Measurements from ENCODE around the gene RPTOR. TPM values are rescaled to one million over a fixed set of nuclear protein-coding genes. Genes with fewer than 3 reads are reported as not detected.

Gene RPTOR
- polyA plus RNA-seq, 1 donor from 2014 or later = 8.0 TPM

DNA sequence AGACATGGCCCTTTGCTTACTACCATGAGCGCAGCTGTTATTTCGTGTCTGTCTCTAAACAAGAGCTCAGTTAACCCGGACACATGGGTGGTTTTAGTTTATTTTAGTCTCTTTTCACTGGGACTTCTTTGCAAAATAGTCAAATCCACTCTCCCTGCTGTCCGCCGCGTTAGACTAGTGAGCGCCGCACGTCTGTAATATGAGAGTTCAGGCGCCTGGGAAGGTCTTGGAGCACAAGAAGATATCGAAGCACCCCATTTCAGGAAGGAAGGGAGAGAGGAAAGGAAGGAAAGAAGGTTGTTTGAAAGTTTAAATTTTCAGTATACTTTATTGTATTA is 336.0 kb downstream of the RPTOR start:
- Histone ChIP-seq H3K79me2 (replicated peaks; ENCODE audit: insufficient read depth, low read length) (no peaks in the 10 kb centered on the region), H2AFZ (ENCODE audit: low read depth, low read length) (no peak overlapping the region), H3K9me2 (ENCODE audit: insufficient read depth, low read length) (no peaks in the 10 kb centered on the region), H3K36me3 (ENCODE audit: insufficient read depth, low read length) (no peaks in the 10 kb centered on the region), H3F3A (ENCODE audit: insufficient read depth, low read length, poor library complexity, severe bottlenecking) (no peaks in the 10 kb centered on the region), H3K9me3 (ENCODE audit: low read length) (no peaks in the 10 kb centered on the region), H3K27me3 (ENCODE audit: insufficient read depth, low read depth, low read length) (no peaks in the 10 kb centered on the region), H3K27ac (ENCODE audit: low read length) (no peak overlapping the region), H3K9ac (ENCODE audit: low read length) (no peak overlapping the region), H3K4me2 (ENCODE audit: low read length) (no peak overlapping the region), H4K20me1 (ENCODE audit: insufficient read depth) (no peaks in the 10 kb centered on the region), H3K4me3 (ENCODE audit: low read length) (no peak overlapping the region)
- no peak for TF ChIP-seq MXI1 (conservative IDR thresholded peaks at IDR 0.05; ENCODE audit: poor library complexity, severe bottlenecking)
- TF ChIP-seq RAD21 (conservative IDR thresholded peaks at IDR 0.05) = no peak
- no peak for TF ChIP-seq SMC3 (conservative IDR thresholded peaks at IDR 0.05; ENCODE audit: poor library complexity)
- TF ChIP-seq, protein P1, sequence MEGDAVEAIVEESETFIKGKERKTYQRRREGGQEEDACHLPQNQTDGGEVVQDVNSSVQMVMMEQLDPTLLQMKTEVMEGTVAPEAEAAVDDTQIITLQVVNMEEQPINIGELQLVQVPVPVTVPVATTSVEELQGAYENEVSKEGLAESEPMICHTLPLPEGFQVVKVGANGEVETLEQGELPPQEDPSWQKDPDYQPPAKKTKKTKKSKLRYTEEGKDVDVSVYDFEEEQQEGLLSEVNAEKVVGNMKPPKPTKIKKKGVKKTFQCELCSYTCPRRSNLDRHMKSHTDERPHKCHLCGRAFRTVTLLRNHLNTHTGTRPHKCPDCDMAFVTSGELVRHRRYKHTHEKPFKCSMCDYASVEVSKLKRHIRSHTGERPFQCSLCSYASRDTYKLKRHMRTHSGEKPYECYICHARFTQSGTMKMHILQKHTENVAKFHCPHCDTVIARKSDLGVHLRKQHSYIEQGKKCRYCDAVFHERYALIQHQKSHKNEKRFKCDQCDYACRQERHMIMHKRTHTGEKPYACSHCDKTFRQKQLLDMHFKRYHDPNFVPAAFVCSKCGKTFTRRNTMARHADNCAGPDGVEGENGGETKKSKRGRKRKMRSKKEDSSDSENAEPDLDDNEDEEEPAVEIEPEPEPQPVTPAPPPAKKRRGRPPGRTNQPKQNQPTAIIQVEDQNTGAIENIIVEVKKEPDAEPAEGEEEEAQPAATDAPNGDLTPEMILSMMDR (IDR thresholded peaks at IDR 0.05; ENCODE audit: poor library complexity, severe bottlenecking) = no peak
- TF ChIP-seq TAF1 (IDR thresholded peaks at IDR 0.05; ENCODE audit: low read depth) = no peak
- TF ChIP-seq EZH2 (IDR thresholded peaks at IDR 0.05; ENCODE audit: borderline replicate concordance, insufficient read depth, low read length, poor library complexity, severe bottlenecking) = no peak
- TF ChIP-seq POLR2AphosphoS5 (IDR thresholded peaks at IDR 0.05) = no peak
- TF ChIP-seq, protein P2, sequence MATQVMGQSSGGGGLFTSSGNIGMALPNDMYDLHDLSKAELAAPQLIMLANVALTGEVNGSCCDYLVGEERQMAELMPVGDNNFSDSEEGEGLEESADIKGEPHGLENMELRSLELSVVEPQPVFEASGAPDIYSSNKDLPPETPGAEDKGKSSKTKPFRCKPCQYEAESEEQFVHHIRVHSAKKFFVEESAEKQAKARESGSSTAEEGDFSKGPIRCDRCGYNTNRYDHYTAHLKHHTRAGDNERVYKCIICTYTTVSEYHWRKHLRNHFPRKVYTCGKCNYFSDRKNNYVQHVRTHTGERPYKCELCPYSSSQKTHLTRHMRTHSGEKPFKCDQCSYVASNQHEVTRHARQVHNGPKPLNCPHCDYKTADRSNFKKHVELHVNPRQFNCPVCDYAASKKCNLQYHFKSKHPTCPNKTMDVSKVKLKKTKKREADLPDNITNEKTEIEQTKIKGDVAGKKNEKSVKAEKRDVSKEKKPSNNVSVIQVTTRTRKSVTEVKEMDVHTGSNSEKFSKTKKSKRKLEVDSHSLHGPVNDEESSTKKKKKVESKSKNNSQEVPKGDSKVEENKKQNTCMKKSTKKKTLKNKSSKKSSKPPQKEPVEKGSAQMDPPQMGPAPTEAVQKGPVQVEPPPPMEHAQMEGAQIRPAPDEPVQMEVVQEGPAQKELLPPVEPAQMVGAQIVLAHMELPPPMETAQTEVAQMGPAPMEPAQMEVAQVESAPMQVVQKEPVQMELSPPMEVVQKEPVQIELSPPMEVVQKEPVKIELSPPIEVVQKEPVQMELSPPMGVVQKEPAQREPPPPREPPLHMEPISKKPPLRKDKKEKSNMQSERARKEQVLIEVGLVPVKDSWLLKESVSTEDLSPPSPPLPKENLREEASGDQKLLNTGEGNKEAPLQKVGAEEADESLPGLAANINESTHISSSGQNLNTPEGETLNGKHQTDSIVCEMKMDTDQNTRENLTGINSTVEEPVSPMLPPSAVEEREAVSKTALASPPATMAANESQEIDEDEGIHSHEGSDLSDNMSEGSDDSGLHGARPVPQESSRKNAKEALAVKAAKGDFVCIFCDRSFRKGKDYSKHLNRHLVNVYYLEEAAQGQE (IDR thresholded peaks at IDR 0.05; ENCODE audit: borderline replicate concordance) = no peak
- TF ChIP-seq EP300 (conservative IDR thresholded peaks at IDR 0.05; ENCODE audit: poor library complexity, severe bottlenecking) = no peak

DNA sequence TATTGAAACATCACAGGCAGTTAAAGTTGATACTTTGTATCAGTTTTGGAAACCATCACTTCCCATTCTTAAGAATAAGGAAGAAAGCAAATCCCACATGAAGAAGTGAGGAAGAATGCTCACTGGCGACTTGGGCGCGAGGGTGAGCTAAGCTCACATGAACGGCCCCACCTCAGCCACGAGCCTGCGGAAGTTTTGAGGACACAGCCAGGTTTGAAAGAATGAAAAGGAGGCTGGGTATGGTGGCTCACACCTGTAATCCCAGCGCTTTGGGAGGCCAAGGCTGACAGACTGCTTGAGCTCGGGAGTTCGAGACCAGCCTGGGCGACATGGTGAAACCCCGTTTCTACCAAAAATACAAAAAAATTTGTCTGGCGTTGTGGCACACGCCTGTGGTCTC is 336.7 kb downstream of the RPTOR start:
- H3K4me3 ChIP-seq (ENCODE audit: low read length) = no peak overlapping the region
- H3F3A ChIP-seq (ENCODE audit: insufficient read depth, low read length, poor library complexity, severe bottlenecking) = no peaks in the 10 kb centered on the region
- no peaks in the 10 kb centered on the region for H3K9me3 ChIP-seq (ENCODE audit: low read length)
- no peaks in the 10 kb centered on the region for H4K20me1 ChIP-seq (ENCODE audit: insufficient read depth)
- H3K79me2 ChIP-seq (replicated peaks; ENCODE audit: insufficient read depth, low read length) = no peaks in the 10 kb centered on the region
- H3K9ac ChIP-seq (ENCODE audit: low read length) = no peak overlapping the region
- H3K4me2 ChIP-seq (ENCODE audit: low read length) = no peak overlapping the region
- H2AFZ ChIP-seq (ENCODE audit: low read depth, low read length) = no peak overlapping the region
- no peaks in the 10 kb centered on the region for H3K9me2 ChIP-seq (ENCODE audit: insufficient read depth, low read length)
- H3K27me3 ChIP-seq (ENCODE audit: insufficient read depth, low read depth, low read length) = no peaks in the 10 kb centered on the region
- no peaks in the 10 kb centered on the region for H3K36me3 ChIP-seq (ENCODE audit: insufficient read depth, low read length)
- H3K27ac ChIP-seq (ENCODE audit: low read length) = no peak overlapping the region
- TF ChIP-seq TAF1 (IDR thresholded peaks at IDR 0.05; ENCODE audit: low read depth) (no peak), POLR2AphosphoS5 (IDR thresholded peaks at IDR 0.05) (no peak), RAD21 (conservative IDR thresholded peaks at IDR 0.05) (no peak), EP300 (conservative IDR thresholded peaks at IDR 0.05; ENCODE audit: poor library complexity, severe bottlenecking) (no peak), SMC3 (conservative IDR thresholded peaks at IDR 0.05; ENCODE audit: poor library complexity) (no peak), MXI1 (conservative IDR thresholded peaks at IDR 0.05; ENCODE audit: poor library complexity, severe bottlenecking) (no peak), EZH2 (IDR thresholded peaks at IDR 0.05; ENCODE audit: borderline replicate concordance, insufficient read depth, low read length, poor library complexity, severe bottlenecking) (no peak)
- TF ChIP-seq, protein P1 (IDR thresholded peaks at IDR 0.05; ENCODE audit: poor library complexity, severe bottlenecking) = no peak
- TF ChIP-seq, protein P2 (IDR thresholded peaks at IDR 0.05; ENCODE audit: borderline replicate concordance) = no peak
